GM10266 (cell line): ENCODE results near the gene PACS1.

Source experiments
- DNase-seq: peaks from one replicate; pipeline ENCODE4 v3.0.0; 2012; ENCODE audit errors: extremely low spot score
- TF ChIP-seq, protein P1 (sequence below): IDR thresholded peaks from 2 replicates; pipeline ENCODE4 v1.5.1; 2012; ENCODE audit warnings: mild to moderate bottlenecking, low read depth; ENCODE audit not compliant: control insufficient read depth, insufficient read depth; ENCODE audit errors: missing control alignments

PACS1 gene

DNA sequence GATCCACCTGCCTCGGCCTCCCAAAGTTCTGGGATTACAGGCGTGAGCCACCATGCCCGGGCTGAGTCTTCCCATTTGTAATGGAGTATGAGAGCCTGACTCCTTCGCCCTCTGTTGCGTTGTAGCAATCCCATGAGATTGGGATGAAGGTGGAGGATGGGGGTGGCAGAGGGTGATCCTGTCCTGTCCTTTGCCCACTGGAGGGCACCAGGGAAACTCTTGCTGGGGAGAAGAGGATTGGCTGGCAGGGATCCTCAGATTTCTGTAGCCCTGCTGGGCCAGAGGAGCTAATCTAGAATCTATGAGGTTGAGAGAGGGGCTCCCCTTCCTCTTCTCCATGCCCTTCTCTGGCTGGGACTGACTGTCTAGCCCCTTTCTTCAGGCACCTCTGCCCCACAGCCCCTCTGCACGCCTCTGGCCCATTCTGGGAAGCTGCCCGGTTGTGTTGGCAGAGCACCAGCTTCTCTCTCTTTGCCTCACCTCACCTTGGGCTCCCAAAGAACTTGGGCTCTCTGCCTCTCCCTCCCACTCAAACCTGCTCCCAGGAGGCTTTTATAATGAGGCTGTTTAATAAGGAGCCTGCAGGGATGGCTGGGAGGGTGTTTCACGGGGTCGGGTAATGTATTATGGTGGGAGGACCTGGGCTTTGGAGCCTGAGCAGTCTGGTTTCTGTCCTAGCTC is 34.3 kb upstream of the PACS1 start:
- TF ChIP-seq, protein P1, sequence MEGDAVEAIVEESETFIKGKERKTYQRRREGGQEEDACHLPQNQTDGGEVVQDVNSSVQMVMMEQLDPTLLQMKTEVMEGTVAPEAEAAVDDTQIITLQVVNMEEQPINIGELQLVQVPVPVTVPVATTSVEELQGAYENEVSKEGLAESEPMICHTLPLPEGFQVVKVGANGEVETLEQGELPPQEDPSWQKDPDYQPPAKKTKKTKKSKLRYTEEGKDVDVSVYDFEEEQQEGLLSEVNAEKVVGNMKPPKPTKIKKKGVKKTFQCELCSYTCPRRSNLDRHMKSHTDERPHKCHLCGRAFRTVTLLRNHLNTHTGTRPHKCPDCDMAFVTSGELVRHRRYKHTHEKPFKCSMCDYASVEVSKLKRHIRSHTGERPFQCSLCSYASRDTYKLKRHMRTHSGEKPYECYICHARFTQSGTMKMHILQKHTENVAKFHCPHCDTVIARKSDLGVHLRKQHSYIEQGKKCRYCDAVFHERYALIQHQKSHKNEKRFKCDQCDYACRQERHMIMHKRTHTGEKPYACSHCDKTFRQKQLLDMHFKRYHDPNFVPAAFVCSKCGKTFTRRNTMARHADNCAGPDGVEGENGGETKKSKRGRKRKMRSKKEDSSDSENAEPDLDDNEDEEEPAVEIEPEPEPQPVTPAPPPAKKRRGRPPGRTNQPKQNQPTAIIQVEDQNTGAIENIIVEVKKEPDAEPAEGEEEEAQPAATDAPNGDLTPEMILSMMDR = no peak
- DNase-seq = no peak

DNA sequence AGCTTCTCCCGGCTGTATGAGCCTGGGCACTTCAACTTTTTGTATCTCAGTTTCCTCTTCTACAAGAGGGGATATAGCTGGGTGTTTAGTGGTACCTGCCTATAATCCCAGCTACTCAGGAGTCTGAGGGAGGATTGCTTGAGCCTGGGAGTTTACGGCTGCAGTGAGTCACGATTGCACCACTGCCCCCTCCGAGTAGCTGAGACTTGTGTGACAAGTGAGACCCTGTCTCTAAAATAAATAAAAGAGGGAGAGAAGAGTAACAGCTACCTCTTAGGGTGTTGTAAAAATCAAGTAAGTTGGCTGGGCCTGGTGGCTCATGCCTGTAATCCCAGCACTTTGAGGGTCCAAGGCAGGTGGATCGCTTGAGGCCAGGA is 33.8 kb upstream of the PACS1 start:
- TF ChIP-seq, protein P1 = no peak
- DNase-seq = no peak

DNA sequence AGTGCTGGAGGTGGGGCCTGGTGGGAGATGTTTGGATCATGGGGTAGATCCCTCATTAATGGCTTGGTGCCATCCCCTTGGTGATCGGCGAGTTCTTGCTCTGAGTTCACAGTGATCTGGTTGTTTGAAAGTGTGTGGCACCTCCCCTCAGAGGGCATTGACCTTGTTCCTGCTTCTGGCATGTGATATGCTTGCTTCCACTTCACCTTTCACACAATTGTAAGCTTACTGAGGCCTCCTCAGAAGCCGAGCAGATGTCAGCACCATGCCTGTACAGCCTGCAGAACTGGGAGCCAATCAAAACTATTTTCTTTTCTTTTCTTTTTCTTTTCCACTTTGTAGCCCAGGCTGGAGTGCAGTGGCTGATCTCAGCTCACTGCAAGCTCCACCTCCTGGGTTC is 32.7 kb upstream of the PACS1 start:
- TF ChIP-seq, protein P1 = no peak
- no peak for DNase-seq

DNA sequence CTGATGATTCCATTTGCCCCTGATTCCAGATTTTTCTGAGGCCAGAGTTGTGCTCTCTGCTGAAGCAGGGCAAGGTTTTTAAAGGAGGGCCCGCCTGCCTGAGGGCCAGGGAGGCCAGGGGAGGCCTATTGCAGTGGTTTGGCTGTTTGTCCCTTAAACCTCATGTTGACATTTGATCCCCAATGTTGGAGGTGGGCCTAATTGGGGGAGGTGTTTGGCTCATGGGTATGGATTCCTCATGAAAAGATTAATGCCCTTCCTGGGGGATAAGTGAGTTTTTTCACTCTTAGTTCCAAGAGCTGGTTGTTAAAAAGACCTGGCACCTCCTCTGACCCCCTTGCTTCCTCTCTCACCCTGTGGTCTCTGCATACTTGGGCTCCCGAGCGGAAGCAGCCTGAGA is 30.3 kb upstream of the PACS1 start:
- DNase-seq = no peak
- TF ChIP-seq, protein P1 = no peak

DNA sequence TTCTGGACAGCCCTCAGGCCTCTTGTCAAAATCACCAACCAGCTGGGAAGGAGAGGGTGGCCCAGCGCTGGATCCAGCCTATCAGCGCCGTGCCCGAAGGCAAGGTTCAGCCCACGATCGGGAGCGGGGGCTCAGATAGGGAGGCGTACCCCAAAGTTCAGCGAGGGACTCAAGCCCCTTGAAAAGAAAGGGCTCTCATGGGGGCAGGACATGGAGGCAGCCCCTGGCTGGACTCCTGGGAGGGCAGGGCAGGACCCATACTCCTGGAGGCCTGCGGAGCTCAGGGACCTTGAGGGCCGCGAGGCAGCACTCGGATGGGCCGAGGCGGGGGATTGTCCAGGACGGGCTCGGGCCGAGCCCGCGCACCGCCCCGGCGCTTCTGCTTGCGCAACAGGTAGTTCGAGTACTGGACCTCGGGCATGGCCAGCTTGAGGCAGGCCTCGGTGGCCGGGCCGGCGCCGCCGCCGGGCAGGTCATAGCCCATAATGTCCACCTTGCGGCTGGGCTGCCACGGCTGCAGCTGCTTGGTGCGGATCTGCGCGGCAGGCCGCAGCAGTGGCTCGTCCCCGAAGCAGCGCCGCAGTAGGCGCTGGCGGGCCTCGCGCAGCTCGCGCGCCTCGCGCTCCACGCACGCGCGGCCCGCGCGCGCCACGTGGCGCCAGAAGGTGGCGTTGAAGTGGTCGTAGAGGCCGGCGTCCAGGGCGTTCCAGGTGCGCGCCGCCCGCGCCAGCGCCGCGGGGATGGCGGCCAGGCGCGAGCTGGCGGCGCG is 27.7 kb upstream of the PACS1 start:
- DNase-seq = no peak
- TF ChIP-seq, protein P1 = no peak

DNA sequence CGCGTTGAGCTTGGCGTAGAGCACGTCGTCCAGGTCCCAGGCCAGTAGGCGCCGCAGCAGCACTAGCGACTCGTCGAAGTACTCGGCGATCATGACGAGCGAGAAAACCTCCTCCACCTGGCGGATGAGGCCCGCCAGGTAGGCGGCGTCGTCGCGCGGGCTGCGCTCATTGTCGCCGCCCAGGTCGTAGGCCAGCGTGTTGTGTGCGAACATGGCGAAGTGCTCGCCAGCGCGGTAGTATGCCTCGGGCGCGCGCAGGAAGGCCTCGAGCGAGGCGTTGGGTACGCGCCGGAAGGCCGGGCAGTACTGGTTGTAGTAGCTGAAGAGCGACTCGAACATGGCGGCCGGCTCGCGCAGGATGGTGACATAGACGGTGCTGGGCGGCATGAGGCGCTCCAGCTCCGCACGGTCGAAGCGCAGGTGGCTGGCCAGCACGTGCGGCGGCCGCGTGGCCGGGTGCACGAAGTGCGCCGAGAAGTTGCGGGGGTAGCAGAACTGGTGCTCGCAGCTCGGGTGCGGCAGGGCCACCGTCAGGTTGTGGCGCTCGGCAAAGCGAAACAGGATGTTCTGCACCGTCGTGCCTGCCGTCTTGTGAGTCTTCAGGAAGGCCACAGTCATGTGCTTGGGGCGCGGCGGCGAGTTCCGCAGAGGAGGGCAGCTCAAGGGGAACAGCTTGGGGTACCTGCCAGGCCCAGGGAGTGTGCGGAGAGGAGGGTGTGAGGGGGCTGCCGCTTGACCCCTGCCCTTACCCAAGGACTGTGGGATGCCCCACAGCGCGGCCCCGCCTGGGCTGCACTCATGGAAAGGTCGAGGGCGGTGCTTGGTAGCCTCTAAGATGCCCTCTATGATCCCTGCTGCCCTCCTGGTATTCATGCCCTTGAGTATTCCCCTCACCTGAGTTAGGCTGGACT is 26.8 kb upstream of the PACS1 start:
- TF ChIP-seq, protein P1 = no peak
- peak; percentile 12 for DNase-seq

DNA sequence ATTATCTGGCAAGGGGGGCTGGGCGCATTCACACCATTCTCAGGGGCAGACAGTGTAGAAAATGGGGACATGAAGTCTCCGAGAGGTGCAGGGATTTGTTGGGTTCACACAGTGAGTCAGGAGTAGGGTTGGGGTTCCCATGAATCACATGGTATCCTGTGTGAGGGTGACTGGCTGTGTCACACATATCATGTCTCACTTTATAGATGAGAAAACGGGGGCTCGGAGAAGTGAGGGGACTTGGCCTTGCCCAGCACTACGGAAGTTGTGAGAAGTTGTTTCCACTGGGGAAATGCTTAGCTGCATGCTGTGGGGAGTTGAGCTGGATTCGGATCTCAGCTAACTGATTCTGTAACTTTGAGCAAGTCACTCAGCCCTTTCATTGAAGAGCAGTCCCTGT is 25.3 kb upstream of the PACS1 start:
- peak; percentile 44 for DNase-seq
- TF ChIP-seq, protein P1 = no peak
